Loucy (cell line): ENCODE measurements around the gene TRIO.

ENCODE experiments used
- H2AFZ ChIP-seq: fragments of 200-600 bp; sonication (generic); 2 replicates; pipeline ENCODE4 v1.6.0; 2016; ENCODE audit warnings: antibody characterized with exemption, mild to moderate bottlenecking, low read length, moderate library complexity
- H3F3A ChIP-seq: fragments of 200-600 bp; 2 replicates; pipeline ENCODE4 v1.6.0; 2016; ENCODE audit warnings: antibody characterized with exemption, low read depth, mild to moderate bottlenecking
- H3K27me3 ChIP-seq: fragments of 200-600 bp; sonication (generic); 2 replicates; pipeline ENCODE4 v1.6.1; 2014; ENCODE audit warnings: low read length, mild to moderate bottlenecking; ENCODE audit not compliant: insufficient read depth, poor library complexity, severe bottlenecking
- H3K36me3 ChIP-seq: fragments of 200-600 bp; sonication (generic); 2 replicates; pipeline ENCODE4 v1.6.1; 2016; ENCODE audit warnings: low read length; ENCODE audit not compliant: insufficient read depth
- H3K4me1 ChIP-seq: fragments of 200-600 bp; sonication (generic); 2 replicates; pipeline ENCODE4 v1.5.1; 2014; ENCODE audit warnings: low read length, mild to moderate bottlenecking; ENCODE audit not compliant: insufficient read depth, poor library complexity, severe bottlenecking
- H3K4me2 ChIP-seq: fragments of 200-600 bp; sonication (generic); 2 replicates; pipeline ENCODE4 v1.6.0; 2014; ENCODE audit warnings: antibody characterized with exemption, low read length, low read depth, mild to moderate bottlenecking; ENCODE audit not compliant: poor library complexity, severe bottlenecking
- H3K4me3 ChIP-seq: fragments of 200-600 bp; sonication (generic); 2 replicates; pipeline ENCODE4 v1.5.1; 2014; ENCODE audit warnings: low read length, mild to moderate bottlenecking, mixed read lengths; ENCODE audit not compliant: poor library complexity, severe bottlenecking
- H3K79me2 ChIP-seq: fragments of 200-600 bp; sonication (generic); 2 replicates; pipeline ENCODE4 v1.6.1; 2014; ENCODE audit warnings: low read length; ENCODE audit not compliant: insufficient read depth
- H3K9ac ChIP-seq: fragments of 200-600 bp; sonication (generic); 2 replicates; pipeline ENCODE4 v1.6.0; 2014; ENCODE audit warnings: mild to moderate bottlenecking, low read depth, low read length, moderate library complexity; ENCODE audit not compliant: poor library complexity, severe bottlenecking
- H3K9me2 ChIP-seq: fragments of 200-600 bp; sonication (generic); replicated peaks from 2 replicates; pipeline ENCODE4 v1.6.1; 2016; ENCODE audit warnings: low read depth, low read length, mixed read lengths
- H3K9me3 ChIP-seq: fragments of 200-600 bp; sonication (generic); 2 replicates; pipeline ENCODE4 v1.6.1; 2014; ENCODE audit warnings: mild to moderate bottlenecking, antibody characterized with exemption, low read length, low read depth; ENCODE audit not compliant: insufficient read depth
- H4K20me1 ChIP-seq: fragments of 200-600 bp; sonication (generic); 2 replicates; pipeline ENCODE4 v1.6.0; 2014; ENCODE audit warnings: antibody characterized with exemption, low read length, mild to moderate bottlenecking; ENCODE audit not compliant: insufficient read depth, poor library complexity, severe bottlenecking
- EZH2phosphoT487 ChIP-seq: fragments of 200-600 bp; IDR thresholded peaks from 2 replicates; pipeline ENCODE4 v1.6.1; 2018; ENCODE audit warnings: antibody characterized with exemption, mild to moderate bottlenecking, moderate library complexity, borderline replicate concordance
- TF ChIP-seq, protein P1 (sequence below): fragments of 200-600 bp; sonication (generic); conservative IDR thresholded peaks from 2 replicates; pipeline ENCODE4 v1.5.1; 2014; ENCODE audit warnings: mild to moderate bottlenecking, antibody characterized with exemption, low read length

Gene TRIO

DNA sequence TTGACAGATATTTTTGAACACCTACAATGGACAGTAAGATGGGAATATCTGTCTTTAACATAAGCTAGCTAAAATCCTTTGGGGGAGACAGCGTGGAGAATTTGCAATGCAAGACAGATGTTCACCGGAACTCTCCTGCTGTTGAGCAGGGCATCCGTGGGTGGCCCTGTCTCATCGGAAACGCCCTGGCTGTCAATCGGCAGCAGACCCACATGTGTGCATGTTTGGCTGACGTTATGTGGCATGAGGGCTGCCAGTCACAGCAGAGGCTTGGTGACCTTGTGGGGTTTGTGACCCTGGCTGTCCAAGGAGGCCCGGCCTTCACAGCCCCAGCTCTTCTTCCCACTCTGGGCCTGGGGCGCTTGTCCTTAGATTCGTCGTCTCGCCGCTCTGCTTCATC, 308.7 kb downstream of the TRIO start:
- no peaks in the 10 kb centered on the region for H3K9me3 ChIP-seq
- H3K9me2 ChIP-seq = no peaks in the 10 kb centered on the region
- no peaks in the 10 kb centered on the region for H3F3A ChIP-seq
- H3K4me1 ChIP-seq = peaks cover 37% of the 10 kb centered on the region
- no peak overlapping the region for H3K4me2 ChIP-seq
- H3K27me3 ChIP-seq = no peaks in the 10 kb centered on the region
- H4K20me1 ChIP-seq = no peaks in the 10 kb centered on the region
- no peak overlapping the region for H3K9ac ChIP-seq
- no peak overlapping the region for H3K4me3 ChIP-seq
- H2AFZ ChIP-seq = no peak overlapping the region
- H3K36me3 ChIP-seq = peaks cover 13% of the 10 kb centered on the region; the same call in 1 of the 2 replicates
- no peaks in the 10 kb centered on the region for H3K79me2 ChIP-seq
- TF ChIP-seq, protein P1, sequence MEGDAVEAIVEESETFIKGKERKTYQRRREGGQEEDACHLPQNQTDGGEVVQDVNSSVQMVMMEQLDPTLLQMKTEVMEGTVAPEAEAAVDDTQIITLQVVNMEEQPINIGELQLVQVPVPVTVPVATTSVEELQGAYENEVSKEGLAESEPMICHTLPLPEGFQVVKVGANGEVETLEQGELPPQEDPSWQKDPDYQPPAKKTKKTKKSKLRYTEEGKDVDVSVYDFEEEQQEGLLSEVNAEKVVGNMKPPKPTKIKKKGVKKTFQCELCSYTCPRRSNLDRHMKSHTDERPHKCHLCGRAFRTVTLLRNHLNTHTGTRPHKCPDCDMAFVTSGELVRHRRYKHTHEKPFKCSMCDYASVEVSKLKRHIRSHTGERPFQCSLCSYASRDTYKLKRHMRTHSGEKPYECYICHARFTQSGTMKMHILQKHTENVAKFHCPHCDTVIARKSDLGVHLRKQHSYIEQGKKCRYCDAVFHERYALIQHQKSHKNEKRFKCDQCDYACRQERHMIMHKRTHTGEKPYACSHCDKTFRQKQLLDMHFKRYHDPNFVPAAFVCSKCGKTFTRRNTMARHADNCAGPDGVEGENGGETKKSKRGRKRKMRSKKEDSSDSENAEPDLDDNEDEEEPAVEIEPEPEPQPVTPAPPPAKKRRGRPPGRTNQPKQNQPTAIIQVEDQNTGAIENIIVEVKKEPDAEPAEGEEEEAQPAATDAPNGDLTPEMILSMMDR = no peak
- no peak for TF ChIP-seq EZH2phosphoT487

DNA sequence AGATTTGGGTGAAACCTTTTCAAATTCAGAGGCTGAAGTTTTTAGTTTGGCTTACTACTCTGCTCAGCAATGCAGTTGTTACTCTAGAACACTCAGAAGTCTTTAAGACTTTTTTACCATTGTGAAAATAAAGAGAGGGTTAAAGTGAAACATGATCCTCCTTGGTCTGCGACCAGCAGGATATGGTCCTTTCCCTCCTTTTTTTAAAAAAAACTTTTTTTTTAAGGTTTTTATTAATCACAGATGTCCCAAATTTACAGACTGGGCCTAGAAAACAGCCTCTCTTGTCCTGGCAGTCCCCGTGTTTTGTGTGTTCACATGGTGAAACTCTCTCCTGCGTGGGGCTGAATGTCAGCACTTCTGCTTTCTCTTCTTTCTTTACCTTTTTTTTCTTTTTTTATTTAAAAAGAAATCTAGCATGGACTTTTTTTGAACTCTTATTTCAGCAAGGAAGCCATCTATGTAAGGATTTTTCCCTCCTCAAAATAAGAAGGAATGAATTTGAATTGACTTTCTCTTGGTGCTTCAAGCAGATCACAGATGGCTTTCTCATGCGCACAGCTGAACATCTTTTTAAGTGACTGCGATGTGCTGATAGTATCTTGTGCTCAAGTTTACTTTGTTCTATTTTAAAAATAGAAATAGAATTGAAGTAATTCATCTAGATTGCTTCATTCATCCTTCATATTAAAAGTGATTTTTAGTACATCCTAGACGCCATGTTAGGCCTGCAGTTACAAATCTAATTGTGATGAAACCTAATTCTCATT, 309.7 kb downstream of the TRIO start:
- Histone ChIP-seq H3K27me3 (no peaks in the 10 kb centered on the region), H3K4me3 (no peak overlapping the region), H3K4me2 (no peak overlapping the region), H3K79me2 (no peaks in the 10 kb centered on the region), H3K4me1 (peaks cover 33% of the 10 kb centered on the region), H3K36me3 (peaks cover 13% of the 10 kb centered on the region; the same call in 1 of the 2 replicates), H3K9me3 (no peaks in the 10 kb centered on the region), H3F3A (no peaks in the 10 kb centered on the region), H3K9ac (no peak overlapping the region), H2AFZ (no peak overlapping the region), H4K20me1 (no peaks in the 10 kb centered on the region), H3K9me2 (no peaks in the 10 kb centered on the region)
- TF ChIP-seq, protein P1 = no peak
- no peak for TF ChIP-seq EZH2phosphoT487

DNA sequence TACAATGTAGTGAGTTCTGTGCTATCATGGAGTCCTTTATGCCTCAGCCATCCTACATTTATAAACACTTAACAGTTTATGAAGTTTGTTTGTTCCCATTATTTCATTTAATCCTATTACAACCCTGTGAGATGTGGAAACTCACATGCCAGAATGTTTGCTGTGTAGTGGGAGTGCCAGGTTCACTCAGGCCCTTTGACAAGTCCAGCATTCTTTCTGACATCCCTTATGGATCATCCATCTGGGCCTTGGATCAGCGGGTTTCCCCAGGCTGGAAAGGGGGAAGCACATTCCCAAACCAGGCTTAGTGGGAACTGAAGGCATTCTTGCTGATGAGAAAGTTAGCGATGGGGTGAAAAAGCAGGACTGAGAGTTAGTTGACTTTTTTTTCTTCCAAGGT, 310.3 kb downstream of the TRIO start:
- no peak for TF ChIP-seq EZH2phosphoT487
- TF ChIP-seq, protein P1 = no peak
- H4K20me1 ChIP-seq = no peaks in the 10 kb centered on the region
- H3K36me3 ChIP-seq = peaks cover 13% of the 10 kb centered on the region; the same call in 1 of the 2 replicates
- H3K4me2 ChIP-seq = no peak overlapping the region
- H3K9ac ChIP-seq = no peak overlapping the region
- no peaks in the 10 kb centered on the region for H3K27me3 ChIP-seq
- H3K4me1 ChIP-seq = peaks cover 27% of the 10 kb centered on the region
- no peaks in the 10 kb centered on the region for H3K9me3 ChIP-seq
- H3F3A ChIP-seq = no peaks in the 10 kb centered on the region
- no peak overlapping the region for H3K4me3 ChIP-seq
- no peaks in the 10 kb centered on the region for H3K79me2 ChIP-seq
- H3K9me2 ChIP-seq = no peaks in the 10 kb centered on the region
- H2AFZ ChIP-seq = no peak overlapping the region
